PC-9 (cell line): Measurements from ENCODE around the gene CKAP2L. TPM values are rescaled to one million over a fixed set of nuclear protein-coding genes. Genes with fewer than 3 reads are reported as not detected.
A peak's percentile ranks its signal among the peaks of the same experiment; 100 is the strongest.

Experiments used
- BruUV-seq: library from RNA; stranded (reverse); fragments of 400-500 nt; replicated peaks from 2 replicates; lab custom pipeline; 2021; lab: Mats Ljungman, UMichigan
- CTCF ChIA-PET: fragments of 300-600 bp; sonication (Branson Sonifier 250); formaldehyde crosslinking; loops from one replicate; lab custom pipeline; 2022; ENCODE audit warnings: antibody characterized with exemption; lab: Charles Lee
- POLR2A ChIA-PET: fragments of 300-600 bp; sonication (Branson Sonifier 250); formaldehyde crosslinking; loops from one replicate; lab custom pipeline; 2022; ENCODE audit warnings: antibody characterized with exemption; ENCODE audit not compliant: unreplicated experiment; lab: Charles Lee
- DNase-seq, 2 experiments: peaks; one replicate each; pipeline versions ENCODE4 v3.0.0 to v3.0.0-alpha.2; 2015 to 2022; ENCODE audit warnings: mixed read lengths in 1 of 2
- H2AFZ ChIP-seq: fragments of 200-600 bp; sonication (generic); 2 replicates; pipeline ENCODE4 v1.8.1; 2017; ENCODE audit warnings: antibody characterized with exemption
- H3F3A ChIP-seq: fragments of 200-600 bp; sonication (generic); 2 replicates; pipeline ENCODE4 v1.8.1; 2017; ENCODE audit warnings: antibody characterized with exemption, mild to moderate bottlenecking, low read depth; ENCODE audit not compliant: insufficient read depth
- H3K27ac ChIP-seq: fragments of 200-600 bp; sonication (generic); 2 replicates; pipeline ENCODE4 v1.6.1; 2016; ENCODE audit warnings: mixed run types
- H3K27me3 ChIP-seq: fragments of 200-600 bp; sonication (generic); 2 replicates; pipeline ENCODE4 v1.6.1; 2016; ENCODE audit warnings: low read depth, mixed run types; ENCODE audit not compliant: insufficient read depth
- H3K36me3 ChIP-seq: fragments of 200-600 bp; sonication (generic); 2 replicates; pipeline ENCODE4 v1.6.1; 2016; ENCODE audit warnings: low read depth, mixed run types
- H3K4me1 ChIP-seq: fragments of 200-600 bp; sonication (generic); replicated peaks from 2 replicates; pipeline ENCODE4 v1.6.1; 2016; ENCODE audit warnings: mixed run types; ENCODE audit not compliant: insufficient read depth
- H3K4me2 ChIP-seq: fragments of 200-600 bp; sonication (generic); 2 replicates; pipeline ENCODE4 v1.6.1; 2017; ENCODE audit warnings: mixed run types
- H3K4me3 ChIP-seq: fragments of 200-600 bp; sonication (generic); 2 replicates; pipeline ENCODE4 v1.6.1; 2016; ENCODE audit warnings: mixed run types
- H3K79me2 ChIP-seq: fragments of 200-600 bp; sonication (generic); 2 replicates; pipeline ENCODE4 v1.6.1; 2017; ENCODE audit warnings: low read depth, mixed run types
- H3K9me2 ChIP-seq: fragments of 200-600 bp; sonication (generic); 2 replicates; pipeline ENCODE4 v1.8.1; 2017; ENCODE audit warnings: mild to moderate bottlenecking; ENCODE audit not compliant: insufficient read depth
- H3K9me3 ChIP-seq: fragments of 200-600 bp; sonication (generic); 2 replicates; pipeline ENCODE4 v1.8.1; 2016; ENCODE audit warnings: low read depth; ENCODE audit not compliant: insufficient read depth
- H4K20me1 ChIP-seq: fragments of 200-600 bp; sonication (generic); 2 replicates; pipeline ENCODE4 v1.8.1; 2017; ENCODE audit not compliant: insufficient read depth
- EZH2 ChIP-seq: fragments of 200-600 bp; sonication (generic); IDR thresholded peaks from 2 replicates; pipeline ENCODE4 v1.8.0; 2017; ENCODE audit warnings: antibody characterized with exemption, low read depth
- intact Hi-C: fragments of 100-400 bp; cut with micrococcal nuclease; formaldehyde crosslinking; loops from one replicate; pipeline ENCODE4 v1.10.0; 2022; ENCODE audit not compliant: unreplicated experiment
- total RNA-seq: library from RNA; stranded (reverse); gene quantifications from 2 replicates; pipeline ENCODE4 v1.2.3, GENCODE V29; 2021
- TF ChIP-seq, protein P1 (sequence below): fragments of 200-600 bp; sonication (generic); conservative IDR thresholded peaks from 2 replicates; pipeline ENCODE4 v1.6.1; 2017; ENCODE audit warnings: mixed run types, antibody characterized with exemption, mild to moderate bottlenecking, moderate library complexity

Gene CKAP2L
- total RNA-seq, 1 experiment from 2014 or later = 28.7 TPM

DNA sequence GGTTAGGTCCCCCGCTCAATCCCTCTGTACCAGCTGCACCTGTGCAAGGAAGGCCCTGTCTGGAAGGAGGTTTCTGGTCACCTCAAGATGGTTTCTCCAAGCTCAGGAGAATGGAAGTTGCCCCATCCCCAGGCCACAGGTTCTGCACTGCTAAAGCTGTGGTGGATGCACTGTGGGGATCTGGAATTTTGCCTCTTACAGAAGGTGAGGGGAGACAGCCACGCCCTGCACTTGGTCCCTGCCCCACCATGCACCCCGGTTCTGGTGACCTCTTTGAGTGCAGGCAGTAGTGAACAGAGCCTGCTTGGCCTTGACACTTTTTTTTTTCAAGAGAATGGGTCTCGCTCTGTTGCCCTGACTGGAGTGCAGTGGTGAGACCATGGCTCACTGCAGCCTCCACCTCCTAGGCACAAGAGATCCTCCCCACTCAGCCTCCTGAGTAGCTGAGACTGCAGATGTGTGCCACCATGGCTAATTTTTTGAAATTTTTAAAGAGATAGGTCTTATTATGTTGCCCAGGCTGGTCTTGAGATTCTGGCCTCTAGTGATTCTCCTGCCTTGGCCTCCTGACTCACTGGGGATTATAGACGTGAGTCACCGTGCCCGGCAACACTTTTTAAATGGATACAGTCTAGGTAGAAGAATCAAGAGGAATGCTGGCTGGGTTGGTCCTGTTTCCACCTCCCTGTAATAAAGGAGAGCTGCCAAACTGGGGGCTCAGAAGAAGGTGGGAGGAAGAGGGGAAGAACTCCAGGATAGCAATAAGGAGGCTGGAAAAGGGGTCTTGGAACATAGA is 49.4 kb downstream of the CKAP2L start:
- Histone ChIP-seq H2AFZ (no peak overlapping the region; the same call in 1 of the 2 replicates), H3K4me2 (no peak overlapping the region)

GRCh38 chr2:112714331-112714730 is 50.1 kb downstream of the CKAP2L start:
- Histone ChIP-seq H3K9me2 (no peaks in the 10 kb centered on the region), H3K9me3 (no peaks in the 10 kb centered on the region), H3K27ac (no peak overlapping the region), H2AFZ (no peak overlapping the region), H3K79me2 (no peaks in the 10 kb centered on the region), H3F3A (peaks cover 7% of the 10 kb centered on the region; the same call in 1 of the 2 replicates), H3K4me3 (no peak overlapping the region), H3K27me3 (no peaks in the 10 kb centered on the region), H3K4me1 (peaks cover 13% of the 10 kb centered on the region), H3K4me2 (no peak overlapping the region), H3K36me3 (no peaks in the 10 kb centered on the region), H4K20me1 (no peaks in the 10 kb centered on the region)
- intact Hi-C loops = no loop called here
- no TSS peak for BruUV-seq
- no peak for DNase-seq
- no peak for TF ChIP-seq EZH2
- TF ChIP-seq, protein P1, sequence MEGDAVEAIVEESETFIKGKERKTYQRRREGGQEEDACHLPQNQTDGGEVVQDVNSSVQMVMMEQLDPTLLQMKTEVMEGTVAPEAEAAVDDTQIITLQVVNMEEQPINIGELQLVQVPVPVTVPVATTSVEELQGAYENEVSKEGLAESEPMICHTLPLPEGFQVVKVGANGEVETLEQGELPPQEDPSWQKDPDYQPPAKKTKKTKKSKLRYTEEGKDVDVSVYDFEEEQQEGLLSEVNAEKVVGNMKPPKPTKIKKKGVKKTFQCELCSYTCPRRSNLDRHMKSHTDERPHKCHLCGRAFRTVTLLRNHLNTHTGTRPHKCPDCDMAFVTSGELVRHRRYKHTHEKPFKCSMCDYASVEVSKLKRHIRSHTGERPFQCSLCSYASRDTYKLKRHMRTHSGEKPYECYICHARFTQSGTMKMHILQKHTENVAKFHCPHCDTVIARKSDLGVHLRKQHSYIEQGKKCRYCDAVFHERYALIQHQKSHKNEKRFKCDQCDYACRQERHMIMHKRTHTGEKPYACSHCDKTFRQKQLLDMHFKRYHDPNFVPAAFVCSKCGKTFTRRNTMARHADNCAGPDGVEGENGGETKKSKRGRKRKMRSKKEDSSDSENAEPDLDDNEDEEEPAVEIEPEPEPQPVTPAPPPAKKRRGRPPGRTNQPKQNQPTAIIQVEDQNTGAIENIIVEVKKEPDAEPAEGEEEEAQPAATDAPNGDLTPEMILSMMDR = no peak
- CTCF ChIA-PET = no interaction called here
- POLR2A ChIA-PET = interaction anchor here (0.6 kb wide), 1 partner anchor 105 kb away, joined by 5 read pairs; no protein-coding TSS in a partner anchor

More for the DNA sequence above, 49.4 kb downstream of the CKAP2L start:
- intact Hi-C loops = no loop called here
- CTCF ChIA-PET = no interaction called here
- no TSS peak for BruUV-seq
- Histone ChIP-seq H4K20me1 (no peaks in the 10 kb centered on the region), H3F3A (peaks cover 7% of the 10 kb centered on the region; the same call in 1 of the 2 replicates), H3K79me2 (no peaks in the 10 kb centered on the region), H3K4me3 (no peak overlapping the region), H3K36me3 (no peaks in the 10 kb centered on the region), H3K9me2 (no peaks in the 10 kb centered on the region), H3K27me3 (no peaks in the 10 kb centered on the region), H3K9me3 (no peaks in the 10 kb centered on the region), H3K4me1 (peaks cover 13% of the 10 kb centered on the region), H3K27ac (no peak overlapping the region)
- no peak for TF ChIP-seq EZH2
- peak; percentile 45 to 68 for DNase-seq
- POLR2A ChIA-PET = interaction anchor here (0.6 kb wide), 1 partner anchor 104 kb away, joined by 5 read pairs; no protein-coding TSS in a partner anchor

DNA sequence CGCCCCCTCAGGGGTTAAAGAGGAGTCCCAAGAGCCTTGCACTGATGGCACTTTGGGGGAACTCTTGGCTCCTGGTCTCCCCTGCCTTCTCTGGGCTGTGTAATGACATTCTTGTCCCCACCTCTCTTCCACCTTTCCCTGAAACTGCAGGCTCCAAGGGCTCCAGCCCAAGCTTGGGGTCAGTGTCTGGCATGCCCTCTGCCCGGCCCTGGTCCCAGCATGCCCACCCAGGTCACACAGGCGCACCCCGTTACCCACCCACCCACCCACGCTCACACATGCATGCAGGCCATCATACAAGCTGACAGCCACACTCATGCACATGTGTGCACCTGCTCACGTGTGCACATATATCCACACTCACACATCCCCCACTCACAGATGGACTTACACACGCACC is 50.5 kb downstream of the CKAP2L start:
- Histone ChIP-seq H3K27me3 (no peaks in the 10 kb centered on the region), H3K9me3 (no peaks in the 10 kb centered on the region), H2AFZ (no peak overlapping the region), H3K4me1 (peaks cover 13% of the 10 kb centered on the region), H3K4me2 (no peak overlapping the region), H3K27ac (no peak overlapping the region), H4K20me1 (no peaks in the 10 kb centered on the region), H3K79me2 (no peaks in the 10 kb centered on the region), H3K9me2 (no peaks in the 10 kb centered on the region), H3K36me3 (no peaks in the 10 kb centered on the region), H3K4me3 (no peak overlapping the region), H3F3A (peaks cover 7% of the 10 kb centered on the region; the same call in 1 of the 2 replicates)
- ChIA-PET CTCF (no interaction called here), POLR2A (no interaction called here)
- intact Hi-C loops = no loop called here
- no peak for DNase-seq
- no TSS peak for BruUV-seq
- TF ChIP-seq, protein P1 = no peak
- no peak for TF ChIP-seq EZH2
